Bronchial epithelial cell (primary cell): Measurements from ENCODE around the gene PDZD2. TPM values are rescaled to one million over a fixed set of nuclear protein-coding genes. Genes with fewer than 3 reads are reported as not detected.
A peak's percentile ranks its signal among the peaks of the same experiment; 100 is the strongest.

ENCODE experiments used
- DNase-seq: peaks from one replicate; pipeline ENCODE4 v3.0.0-alpha.2; 2010; ENCODE audit warnings: low read depth
- FAIRE-seq: peaks from 2 replicates; lab custom pipeline; 2011; peaks lifted over from hg19 to GRCh38; lab: Jason Lieb, UNC
- H3K27me3 ChIP-seq: 2 replicates; pipeline ENCODE4 v1.5.1; 2011; ENCODE audit warnings: low read length; ENCODE audit not compliant: control insufficient read depth, insufficient read depth
- H3K36me3 ChIP-seq: 2 replicates; pipeline ENCODE4 v1.5.1; 2011; ENCODE audit warnings: low read length; ENCODE audit not compliant: control insufficient read depth, insufficient read depth
- H3K4me3 ChIP-seq: 2 replicates; pipeline ENCODE4 v1.5.1; 2011; ENCODE audit warnings: mild to moderate bottlenecking, low read depth, low read length, control low read depth
- total RNA-seq: library from RNA; depleted of rRNA; stranded (reverse); fragments of >200 nt; gene quantifications from 2 replicates; pipeline ENCODE4 v1.2.1, GENCODE V29; 2014
- TF ChIP-seq, protein P1 (sequence below): IDR thresholded peaks from 2 replicates; pipeline ENCODE4 v1.5.1; 2011; ENCODE audit warnings: mild to moderate bottlenecking, moderate library complexity, low read length, control low read depth, inconsistent platforms; ENCODE audit not compliant: insufficient read depth, severe bottlenecking

Gene PDZD2
- total RNA-seq, 1 donor from 2014 or later = 1.8 TPM

DNA sequence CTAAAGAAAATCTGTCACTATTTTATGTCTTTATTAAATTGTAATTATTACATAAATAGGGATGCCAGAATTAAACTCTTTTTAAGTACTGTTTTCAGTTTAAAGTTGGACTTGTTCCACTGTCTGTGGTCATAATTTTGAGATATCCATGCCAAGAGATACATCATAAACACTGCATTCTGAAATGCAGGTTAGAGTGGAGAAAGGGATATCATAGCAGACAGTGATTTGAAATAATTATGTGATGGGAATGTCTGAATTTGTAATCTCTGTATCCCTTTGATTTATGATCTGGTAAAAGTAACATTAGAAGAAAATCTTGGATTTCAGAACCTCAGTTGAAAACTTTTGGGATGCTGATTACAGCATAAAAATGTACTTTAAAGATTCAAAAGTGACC lies 313.1 kb downstream of the PDZD2 start:
- no peaks in the 10 kb centered on the region for H3K27me3 ChIP-seq
- TF ChIP-seq, protein P1, sequence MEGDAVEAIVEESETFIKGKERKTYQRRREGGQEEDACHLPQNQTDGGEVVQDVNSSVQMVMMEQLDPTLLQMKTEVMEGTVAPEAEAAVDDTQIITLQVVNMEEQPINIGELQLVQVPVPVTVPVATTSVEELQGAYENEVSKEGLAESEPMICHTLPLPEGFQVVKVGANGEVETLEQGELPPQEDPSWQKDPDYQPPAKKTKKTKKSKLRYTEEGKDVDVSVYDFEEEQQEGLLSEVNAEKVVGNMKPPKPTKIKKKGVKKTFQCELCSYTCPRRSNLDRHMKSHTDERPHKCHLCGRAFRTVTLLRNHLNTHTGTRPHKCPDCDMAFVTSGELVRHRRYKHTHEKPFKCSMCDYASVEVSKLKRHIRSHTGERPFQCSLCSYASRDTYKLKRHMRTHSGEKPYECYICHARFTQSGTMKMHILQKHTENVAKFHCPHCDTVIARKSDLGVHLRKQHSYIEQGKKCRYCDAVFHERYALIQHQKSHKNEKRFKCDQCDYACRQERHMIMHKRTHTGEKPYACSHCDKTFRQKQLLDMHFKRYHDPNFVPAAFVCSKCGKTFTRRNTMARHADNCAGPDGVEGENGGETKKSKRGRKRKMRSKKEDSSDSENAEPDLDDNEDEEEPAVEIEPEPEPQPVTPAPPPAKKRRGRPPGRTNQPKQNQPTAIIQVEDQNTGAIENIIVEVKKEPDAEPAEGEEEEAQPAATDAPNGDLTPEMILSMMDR = no peak
- no peaks in the 10 kb centered on the region for H3K36me3 ChIP-seq
- no peak overlapping the region for H3K4me3 ChIP-seq
- DNase-seq (no peak), FAIRE-seq (no peak)

DNA sequence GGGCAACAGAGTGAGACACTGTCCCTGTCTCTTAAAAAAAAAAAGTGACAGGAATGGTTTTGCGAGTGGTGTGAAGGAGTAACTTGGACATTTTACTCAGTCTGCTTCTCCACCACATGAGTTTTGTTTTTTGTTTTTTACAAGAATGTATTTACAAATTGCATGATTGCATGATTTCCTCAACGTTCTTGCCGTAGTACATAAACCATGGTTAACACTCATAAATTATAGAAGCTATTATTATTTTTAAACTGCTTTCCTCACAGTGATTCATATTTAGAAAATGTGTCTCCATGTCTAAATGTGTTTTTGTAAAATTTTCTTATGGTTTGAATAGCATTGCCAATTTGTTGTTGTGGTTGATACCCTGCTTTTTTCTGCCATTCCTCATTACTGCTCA lies 315.2 kb downstream of the PDZD2 start:
- FAIRE-seq (no peak), DNase-seq (no peak)
- no peaks in the 10 kb centered on the region for H3K36me3 ChIP-seq
- no peaks in the 10 kb centered on the region for H3K27me3 ChIP-seq
- H3K4me3 ChIP-seq = no peak overlapping the region
- TF ChIP-seq, protein P1 = no peak

DNA sequence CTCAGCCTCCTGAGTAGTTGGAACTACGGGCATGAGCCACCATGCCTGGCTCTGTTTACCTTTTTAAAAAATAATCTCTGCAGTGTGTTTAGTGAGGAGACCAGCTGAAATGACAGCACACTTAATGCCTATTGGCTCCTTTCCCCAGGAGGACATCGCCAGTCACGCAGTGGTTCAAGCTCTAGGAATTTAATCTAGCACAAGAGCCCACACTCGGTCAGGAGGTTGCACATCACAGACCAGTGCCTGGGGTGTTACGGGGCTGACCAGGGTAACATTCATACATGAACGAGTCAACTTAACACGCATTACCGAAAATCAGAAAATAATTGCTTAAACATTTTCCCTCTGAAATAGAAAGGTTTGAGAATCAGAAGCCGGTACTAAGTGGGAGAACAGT lies 318.2 kb downstream of the PDZD2 start:
- Histone ChIP-seq H3K27me3 (no peaks in the 10 kb centered on the region), H3K4me3 (no peak overlapping the region), H3K36me3 (no peaks in the 10 kb centered on the region)
- TF ChIP-seq, protein P1 = no peak
- DNase-seq (no peak), FAIRE-seq (no peak)

DNA sequence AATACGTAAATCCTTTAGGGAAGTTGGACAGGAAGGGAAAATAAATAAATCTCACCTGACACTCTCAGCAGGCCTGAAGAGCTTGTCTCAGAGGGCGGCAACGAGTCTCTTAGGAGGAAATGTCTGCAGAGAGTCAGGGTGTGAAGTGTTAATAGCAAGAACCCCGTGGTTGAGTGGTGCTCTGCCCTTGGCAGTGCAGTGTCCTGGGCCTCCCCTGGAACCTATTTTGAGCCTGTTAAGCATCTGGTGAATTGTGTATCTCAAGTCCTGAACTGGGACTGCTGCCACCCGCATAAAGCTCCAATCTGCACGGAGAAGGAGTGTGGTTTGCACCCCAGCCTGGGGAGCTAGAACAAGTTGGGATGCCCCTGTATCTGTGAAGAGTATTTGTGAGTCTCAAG lies 323.4 kb downstream of the PDZD2 start:
- no peak for DNase-seq
- no peaks in the 10 kb centered on the region for H3K36me3 ChIP-seq
- TF ChIP-seq, protein P1 = no peak
- H3K4me3 ChIP-seq = no peak overlapping the region
- FAIRE-seq = no peak
- H3K27me3 ChIP-seq = no peaks in the 10 kb centered on the region

DNA sequence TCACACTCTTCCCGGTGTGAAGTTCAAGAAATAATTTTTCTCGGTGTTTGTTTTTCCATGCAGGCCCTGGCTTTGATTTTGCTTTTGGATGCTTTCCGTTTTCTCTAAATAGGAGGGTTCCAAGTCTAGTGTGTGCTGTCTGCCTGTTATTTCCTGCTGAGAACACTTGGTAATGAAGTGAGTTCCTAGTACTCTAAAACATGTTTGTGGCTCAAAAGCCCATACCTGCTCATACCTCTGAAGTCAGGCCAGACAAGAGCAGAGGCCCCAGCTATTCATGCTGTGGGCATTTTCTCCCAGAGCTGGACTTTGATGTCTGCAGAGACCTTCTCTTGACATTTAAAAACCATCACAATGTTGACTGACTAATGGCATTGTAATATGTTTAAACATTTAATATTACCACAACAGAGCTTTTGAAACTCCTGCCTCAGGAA lies 324.0 kb downstream of the PDZD2 start:
- Histone ChIP-seq H3K4me3 (no peak overlapping the region), H3K27me3 (no peaks in the 10 kb centered on the region), H3K36me3 (no peaks in the 10 kb centered on the region)
- FAIRE-seq (no peak), DNase-seq (peak; percentile 50)
- TF ChIP-seq, protein P1 = no peak

DNA sequence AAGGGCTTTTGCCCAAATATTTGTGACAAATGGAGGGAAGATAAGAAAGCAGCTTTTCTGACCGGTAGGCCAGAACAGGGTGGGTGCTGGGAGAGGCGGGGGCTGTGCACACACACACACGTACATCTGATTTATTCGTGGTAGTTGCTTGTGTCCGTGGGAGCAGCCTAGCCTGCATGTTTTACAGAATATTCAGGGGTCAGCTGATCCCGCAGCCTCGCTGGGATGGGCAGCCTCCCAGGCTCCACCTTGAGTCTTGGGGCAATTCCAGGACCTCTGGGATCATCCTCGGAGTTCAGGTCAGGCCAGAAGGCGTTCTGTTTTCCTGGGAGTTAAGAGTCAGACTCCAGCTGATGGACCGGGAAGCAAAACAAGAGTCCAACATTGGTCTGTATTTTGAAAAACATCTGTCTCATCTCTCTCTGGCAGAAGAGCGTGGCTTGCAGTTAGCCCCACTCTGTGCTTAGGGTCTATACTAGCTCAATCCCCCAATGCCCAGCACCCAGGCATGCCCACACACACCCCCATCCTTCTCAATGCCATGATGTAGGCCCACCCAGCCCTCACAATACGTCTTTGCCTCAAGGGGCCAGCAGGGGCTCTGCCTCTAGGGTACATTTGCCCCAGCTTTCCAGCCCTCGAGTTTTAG lies 324.6 kb downstream of the PDZD2 start:
- no peak overlapping the region for H3K4me3 ChIP-seq
- no peak for FAIRE-seq

More for the DNA sequence above, 324.6 kb downstream of the PDZD2 start:
- TF ChIP-seq, protein P1 = no peak
- H3K36me3 ChIP-seq = no peaks in the 10 kb centered on the region
- H3K27me3 ChIP-seq = no peaks in the 10 kb centered on the region
- DNase-seq = no peak
